ENCODE measurements around the gene RGPD3. TPM values are rescaled to one million over a fixed set of nuclear protein-coding genes. Genes with fewer than 3 reads are reported as not detected.
"Not testable (repeated sequence)": the region's sequence is repeated elsewhere in the genome, so short reads cannot be mapped to it uniquely, and the experiment has no call there.

The RGPD3 gene
- total and polyA plus RNA-seq, 2 donors (not counting 1 experiment from before 2014, with no cell fraction given): 0.12 to 0.17 TPM

- H3K4me1 ChIP-seq (ENCODE audit: control insufficient read depth, extremely low read depth, insufficient read depth, low read length): no peaks in the 10 kb centered on the region
- no peaks in the 10 kb centered on the region for H3K27me3 ChIP-seq (ENCODE audit: control insufficient read depth, insufficient read depth, low read length)
- DNase-seq (ENCODE audit: low read depth in 2 of 2): no peak
Measured at GRCh38 chr2:106516436-106516835, 48.2 kb upstream of the RGPD3 start.

GRCh38 chr2:106514827-106515226, 46.6 kb upstream of the RGPD3 start:
- H3K79me2 ChIP-seq (ENCODE audit: control insufficient read depth, insufficient read depth, low read length); H4K20me1 ChIP-seq (ENCODE audit: control insufficient read depth, extremely low read depth, insufficient read depth, low read length); H3K4me3 ChIP-seq (replicated peaks in 1 of 4; ENCODE audit: control extremely low read depth in 1 of 4, insufficient read depth in 1 of 4, low read depth in 3 of 4, low read length in 4 of 4); H3K4me1 ChIP-seq (ENCODE audit: control insufficient read depth, extremely low read depth, insufficient read depth, low read length); H3K9ac ChIP-seq (ENCODE audit: insufficient read depth, low read length); H2AFZ ChIP-seq (ENCODE audit: low read length); H3K27me3 ChIP-seq (ENCODE audit: control insufficient read depth, insufficient read depth, low read length); DNase-seq (ENCODE audit: low read depth in 2 of 2); H3K27ac ChIP-seq (ENCODE audit: insufficient read depth, low read length); H3K4me2 ChIP-seq (ENCODE audit: extremely low read depth, insufficient read depth, low read length); H3K36me3 ChIP-seq (ENCODE audit: control insufficient read depth, insufficient read depth, low read length); H3K9me3 ChIP-seq (ENCODE audit: control insufficient read depth, insufficient read depth, low read depth, low read length): not testable (repeated sequence)

More at GRCh38 chr2:106516436-106516835, 48.2 kb upstream of the RGPD3 start:
- Histone ChIP-seq H3K27ac (ENCODE audit: insufficient read depth, low read length) (no peak overlapping the region), H3K36me3 (ENCODE audit: control insufficient read depth, insufficient read depth, low read length) (no peaks in the 10 kb centered on the region), H2AFZ (ENCODE audit: low read length) (no peak overlapping the region), H3K9ac (ENCODE audit: insufficient read depth, low read length) (no peak overlapping the region), H3K4me3 (replicated peaks in 1 of 4; ENCODE audit: control extremely low read depth in 1 of 4, insufficient read depth in 1 of 4, low read depth in 3 of 4, low read length in 4 of 4) (no peak overlapping the region), H3K9me3 (ENCODE audit: control insufficient read depth, insufficient read depth, low read depth, low read length) (no peaks in the 10 kb centered on the region), H3K79me2 (ENCODE audit: control insufficient read depth, insufficient read depth, low read length) (no peaks in the 10 kb centered on the region), H3K4me2 (ENCODE audit: extremely low read depth, insufficient read depth, low read length) (no peak overlapping the region), H4K20me1 (ENCODE audit: control insufficient read depth, extremely low read depth, insufficient read depth, low read length) (no peaks in the 10 kb centered on the region)
- no peak for TF ChIP-seq CTCF (conservative IDR thresholded peaks at IDR 0.05 in 1 of 2, IDR thresholded peaks at IDR 0.05 in 1 of 2; ENCODE audit: low read depth in 1 of 2, low read length in 2 of 2)
- no peak for TF ChIP-seq EZH2 (IDR thresholded peaks at IDR 0.05; ENCODE audit: low read length, missing control alignments)

- H3K79me2 ChIP-seq (ENCODE audit: control insufficient read depth, insufficient read depth, low read length); H3K4me2 ChIP-seq (ENCODE audit: extremely low read depth, insufficient read depth, low read length); H2AFZ ChIP-seq (ENCODE audit: low read length); H4K20me1 ChIP-seq (ENCODE audit: control insufficient read depth, extremely low read depth, insufficient read depth, low read length); H3K27me3 ChIP-seq (ENCODE audit: control insufficient read depth, insufficient read depth, low read length); H3K4me1 ChIP-seq (ENCODE audit: control insufficient read depth, extremely low read depth, insufficient read depth, low read length); H3K27ac ChIP-seq (ENCODE audit: insufficient read depth, low read length); H3K36me3 ChIP-seq (ENCODE audit: control insufficient read depth, insufficient read depth, low read length); H3K9ac ChIP-seq (ENCODE audit: insufficient read depth, low read length); H3K9me3 ChIP-seq (ENCODE audit: control insufficient read depth, insufficient read depth, low read depth, low read length); H3K4me3 ChIP-seq (replicated peaks in 1 of 4; ENCODE audit: control extremely low read depth in 1 of 4, insufficient read depth in 1 of 4, low read depth in 3 of 4, low read length in 4 of 4); DNase-seq (ENCODE audit: low read depth in 2 of 2): not testable (repeated sequence)
Measured at GRCh38 chr2:106513391-106513790, 45.2 kb upstream of the RGPD3 start.

- not testable (repeated sequence) for H3K27ac ChIP-seq (ENCODE audit: insufficient read depth, low read length); H3K79me2 ChIP-seq (ENCODE audit: control insufficient read depth, insufficient read depth, low read length); H4K20me1 ChIP-seq (ENCODE audit: control insufficient read depth, extremely low read depth, insufficient read depth, low read length); DNase-seq (ENCODE audit: low read depth in 2 of 2); H3K4me2 ChIP-seq (ENCODE audit: extremely low read depth, insufficient read depth, low read length); H3K36me3 ChIP-seq (ENCODE audit: control insufficient read depth, insufficient read depth, low read length); H3K9me3 ChIP-seq (ENCODE audit: control insufficient read depth, insufficient read depth, low read depth, low read length); H3K27me3 ChIP-seq (ENCODE audit: control insufficient read depth, insufficient read depth, low read length); H2AFZ ChIP-seq (ENCODE audit: low read length); H3K4me1 ChIP-seq (ENCODE audit: control insufficient read depth, extremely low read depth, insufficient read depth, low read length); H3K9ac ChIP-seq (ENCODE audit: insufficient read depth, low read length)
- peak overlapping the region in 2 of 4 experiments; percentile 7 to 17 for H3K4me3 ChIP-seq (replicated peaks in 1 of 4; ENCODE audit: control extremely low read depth in 1 of 4, insufficient read depth in 1 of 4, low read depth in 3 of 4, low read length in 4 of 4)
Measured at GRCh38 chr2:106511934-106512333, 43.7 kb upstream of the RGPD3 start.

GRCh38 chr2:106511476-106511901, 43.3 kb upstream of the RGPD3 start:
- H3K9ac ChIP-seq (ENCODE audit: insufficient read depth, low read length); H3K4me3 ChIP-seq (replicated peaks in 1 of 4; ENCODE audit: control extremely low read depth in 1 of 4, insufficient read depth in 1 of 4, low read depth in 3 of 4, low read length in 4 of 4); H3K36me3 ChIP-seq (ENCODE audit: control insufficient read depth, insufficient read depth, low read length); H3K27me3 ChIP-seq (ENCODE audit: control insufficient read depth, insufficient read depth, low read length); H3K27ac ChIP-seq (ENCODE audit: insufficient read depth, low read length); H3K4me1 ChIP-seq (ENCODE audit: control insufficient read depth, extremely low read depth, insufficient read depth, low read length); H3K79me2 ChIP-seq (ENCODE audit: control insufficient read depth, insufficient read depth, low read length); H3K9me3 ChIP-seq (ENCODE audit: control insufficient read depth, insufficient read depth, low read depth, low read length); H4K20me1 ChIP-seq (ENCODE audit: control insufficient read depth, extremely low read depth, insufficient read depth, low read length); H3K4me2 ChIP-seq (ENCODE audit: extremely low read depth, insufficient read depth, low read length); H2AFZ ChIP-seq (ENCODE audit: low read length): not testable (repeated sequence)
- DNase-seq (ENCODE audit: low read depth in 2 of 2): peak; percentile 51 to 59

- H3K79me2 ChIP-seq (ENCODE audit: control insufficient read depth, insufficient read depth, low read length); H2AFZ ChIP-seq (ENCODE audit: low read length); H4K20me1 ChIP-seq (ENCODE audit: control insufficient read depth, extremely low read depth, insufficient read depth, low read length); H3K9ac ChIP-seq (ENCODE audit: insufficient read depth, low read length); H3K4me1 ChIP-seq (ENCODE audit: control insufficient read depth, extremely low read depth, insufficient read depth, low read length); H3K4me2 ChIP-seq (ENCODE audit: extremely low read depth, insufficient read depth, low read length); H3K4me3 ChIP-seq (replicated peaks in 1 of 4; ENCODE audit: control extremely low read depth in 1 of 4, insufficient read depth in 1 of 4, low read depth in 3 of 4, low read length in 4 of 4); H3K27ac ChIP-seq (ENCODE audit: insufficient read depth, low read length); H3K36me3 ChIP-seq (ENCODE audit: control insufficient read depth, insufficient read depth, low read length); H3K9me3 ChIP-seq (ENCODE audit: control insufficient read depth, insufficient read depth, low read depth, low read length); DNase-seq (ENCODE audit: low read depth in 2 of 2); H3K27me3 ChIP-seq (ENCODE audit: control insufficient read depth, insufficient read depth, low read length): not testable (repeated sequence)
Measured at GRCh38 chr2:106510791-106511190, 42.6 kb upstream of the RGPD3 start.

Data from fibroblast of lung (primary cell).